ENCODE data around the gene JUN. TPM values are rescaled to one million over a fixed set of nuclear protein-coding genes. Genes with fewer than 3 reads are reported as not detected.

Gene JUN
- total and polyA plus RNA-seq, 2 of the 13 experiments (the other 11 are each of a cell fraction or from before 2014, with no cell fraction given), result 18.2 to 22.3 TPM

GRCh38 chr1:58784758-58785441 is 1.1 kb upstream of the JUN start (continued):
- no peak for TF ChIP-seq RNF2 (conservative IDR thresholded peaks at IDR 0.05; ENCODE audit: low read depth)
- TF ChIP-seq ZNF879 (CRISPR knock-in tag; IDR thresholded peaks at IDR 0.05), result no peak
- TF ChIP-seq FOSL2 (CRISPR knock-in tag; IDR thresholded peaks at IDR 0.05), result no peak
- no peak for TF ChIP-seq HNRNPH1 (optimal IDR thresholded peaks at IDR 0.05; ENCODE audit: low read depth, low read length)
- no peak for TF ChIP-seq HOMEZ (CRISPR knock-in tag; IDR thresholded peaks at IDR 0.05; ENCODE audit: low read depth)
- TF ChIP-seq ZMAT5 (CRISPR knock-in tag; IDR thresholded peaks at IDR 0.05; ENCODE audit: borderline replicate concordance, low read depth), result no peak
- TF ChIP-seq ZBTB21 (CRISPR knock-in tag; IDR thresholded peaks at IDR 0.05), result no peak
- no peak for TF ChIP-seq NR2F2 (IDR thresholded peaks at IDR 0.05; ENCODE audit: borderline replicate concordance, low read depth)
- no peak for TF ChIP-seq ZNF564 (CRISPR knock-in tag; IDR thresholded peaks at IDR 0.05)
- no peak for TF ChIP-seq ZNF710 (CRISPR knock-in tag; IDR thresholded peaks at IDR 0.05; ENCODE audit: borderline replicate concordance)
- TF ChIP-seq ZNF451 (CRISPR knock-in tag; IDR thresholded peaks at IDR 0.05), result no peak
- TF ChIP-seq ZSCAN30 (CRISPR knock-in tag; IDR thresholded peaks at IDR 0.05), result no peak
- TF ChIP-seq POLR2AphosphoS5 (IDR thresholded peaks at IDR 0.05; ENCODE audit: low read depth, low read length), result no peak
- TF ChIP-seq CEBPB (IDR thresholded peaks at IDR 0.05; ENCODE audit: borderline replicate concordance, low read depth, low read length), result no peak
- TF ChIP-seq TFAP4 (IDR thresholded peaks at IDR 0.05; ENCODE audit: borderline replicate concordance, low read depth), result no peak
- TF ChIP-seq ZFP90 (CRISPR knock-in tag; IDR thresholded peaks at IDR 0.05; ENCODE audit: borderline replicate concordance), result no peak

Data from HepG2 (cell line).